Heart left ventricle (tissue), 16 donors: ENCODE data around the gene TFAP2B. TPM values are rescaled to one million over a fixed set of nuclear protein-coding genes. Genes with fewer than 3 reads are reported as not detected.
A peak's percentile ranks its signal among the peaks of the same experiment; 100 is the strongest.

Experiments
- ATAC-seq, 4 donors: fragments of 200-7000 bp; cut with Tn5 transposase; one replicate each; pipeline ENCODE4 v1.9.1; 2020 to 2022; ENCODE audit warnings: moderate library complexity in 4 of 4, mild to moderate bottlenecking in 3 of 4, moderate number of reproducible peaks in 1 of 4
- DNase-seq, 5 donors: peaks; one replicate each; pipeline ENCODE4 v3.0.0-alpha.2; 2020
- H3K27ac ChIP-seq, 12 donors: fragments of 200-600 bp; sonication (generic) in 4 of 12; one replicate each; pipeline versions ENCODE4 v1.5.0 to v1.8.0; 2016 to 2022; ENCODE audit warnings: mild to moderate bottlenecking in 2 of 12
- H3K27me3 ChIP-seq, 9 donors: fragments of 200-600 bp; sonication (generic) in 2 of 9; one replicate each; pipeline versions ENCODE4 v1.5.1 to v1.8.0; 2016 to 2022; ENCODE audit warnings: mild to moderate bottlenecking in 3 of 9
- H3K36me3 ChIP-seq, 9 donors: fragments of 200-600 bp; sonication (generic) in 2 of 9; one replicate each; pipeline versions ENCODE4 v1.5.0 to v1.8.0; 2018 to 2022; ENCODE audit warnings: mild to moderate bottlenecking in 2 of 9
- H3K4me1 ChIP-seq, 12 donors: fragments of 200-600 bp; sonication (generic) in 4 of 12; one replicate each; pipeline versions ENCODE4 v1.5.0 to v1.8.0; 2016 to 2022; ENCODE audit warnings: mild to moderate bottlenecking in 3 of 12
- H3K4me3 ChIP-seq, 12 donors: fragments of 200-600 bp; sonication (generic) in 4 of 12; one replicate each; pipeline versions ENCODE4 v1.5.0 to v1.8.0; 2017 to 2022; ENCODE audit warnings: mild to moderate bottlenecking in 9 of 12, moderate library complexity in 4 of 12
- H3K9me3 ChIP-seq, 12 donors: fragments of 200-600 bp; sonication (generic) in 4 of 12; one replicate each; pipeline versions ENCODE4 v1.5.0 to v1.8.0; 2016 to 2022; ENCODE audit warnings: mild to moderate bottlenecking in 1 of 12
- CTCF ChIP-seq, 12 donors: fragments of 200-600 bp; sonication (generic) in 4 of 12; IDR thresholded peaks; one replicate each; pipeline versions ENCODE4 v1.5.0 to v1.8.0; 2018 to 2022; ENCODE audit warnings: antibody characterized with exemption in 12 of 12, mild to moderate bottlenecking in 5 of 12
- POLR2A ChIP-seq, 2 donors: fragments of 450-650 bp; IDR thresholded peaks; one replicate each; pipeline ENCODE4 v1.6.1; 2017; ENCODE audit warnings: antibody characterized with exemption in 2 of 2, mild to moderate bottlenecking in 2 of 2, moderate library complexity in 2 of 2
- WGBS, 4 donors: extraction: QIAGEN DNeasy Blood & Tissue Kit in 2 of 4; methylation state at CpG; one replicate each; pipeline versions ENCODE4 v1.1.5 to v1.1.7; 2013 to 2018; 5-methylcytosine and 5-hydroxymethylcytosine counted together
- intact Hi-C, 10 donors: fragments of 100-400 bp; cut with DNase I; formaldehyde crosslinking; loops; one replicate each; pipeline versions ENCODE4 v1.11.1 to v1.14.2; 2022
- polyA plus RNA-seq, 2 donors: library from polyadenylated mRNA; stranded (reverse); fragments of 200-250 nt; gene quantifications; one replicate each; pipeline ENCODE4 v1.2.3, GENCODE V29; 2013
- total RNA-seq, 9 donors: library from RNA; depleted of rRNA in 2 of 9; stranded (reverse); fragments of >200 nt in 2 of 9; fragmentation: NEBNext Ultra II Directional in 3 of 9; extraction: Animal tissue kit (Norgen Biotek cat#: 25700) in 3 of 9; gene quantifications; one replicate each; pipeline versions ENCODE4 v1.1.0 to v1.2.4, GENCODE V29; 2016 to 2023
- donor health status: ischemic (EF 13 %, LVEDD 7.1; RV severe dilation, severe dysfunction).
- donor health status: healthy with polysubstance abuse.
- donor health status: DM: no; HTN: yes; CAD: no.
- donor health status: DM: no; HTN: no; CAD: no.
- donor health status: ischemic (EF 25% LVEDD 6.9; RV normal size, moderate dysfunction).
- donor health status: ischemic (EF 25% LVEDD 5.7; RV mildly dilated, moderate dysfunction).
- donor health status: healthy.
- donor health status: DM: yes; HTN: yes; CAD: no.
- donor health status: ischemic (EF 35%, LVEDD 5.7; RV mildly dilated, moderate dysfunction).
- donor health status: nonischemic (EF 11% LVEDD 7.7; RV severe dilation, severe dysfunction).
- donor health status: DM: yes; HTN: yes; CAD: no.
- donor health status: PGD.
- donor health status: ischemic (EF 29% LVEDD 5.4; RV normal size, mild dysfunction).
- donor health status: nonischemic (EF 23%, LVEDD 6.1; RV moderate dilation, normal function).

Gene TFAP2B
- total and polyA plus RNA-seq, 11 donors = not detected

DNA sequence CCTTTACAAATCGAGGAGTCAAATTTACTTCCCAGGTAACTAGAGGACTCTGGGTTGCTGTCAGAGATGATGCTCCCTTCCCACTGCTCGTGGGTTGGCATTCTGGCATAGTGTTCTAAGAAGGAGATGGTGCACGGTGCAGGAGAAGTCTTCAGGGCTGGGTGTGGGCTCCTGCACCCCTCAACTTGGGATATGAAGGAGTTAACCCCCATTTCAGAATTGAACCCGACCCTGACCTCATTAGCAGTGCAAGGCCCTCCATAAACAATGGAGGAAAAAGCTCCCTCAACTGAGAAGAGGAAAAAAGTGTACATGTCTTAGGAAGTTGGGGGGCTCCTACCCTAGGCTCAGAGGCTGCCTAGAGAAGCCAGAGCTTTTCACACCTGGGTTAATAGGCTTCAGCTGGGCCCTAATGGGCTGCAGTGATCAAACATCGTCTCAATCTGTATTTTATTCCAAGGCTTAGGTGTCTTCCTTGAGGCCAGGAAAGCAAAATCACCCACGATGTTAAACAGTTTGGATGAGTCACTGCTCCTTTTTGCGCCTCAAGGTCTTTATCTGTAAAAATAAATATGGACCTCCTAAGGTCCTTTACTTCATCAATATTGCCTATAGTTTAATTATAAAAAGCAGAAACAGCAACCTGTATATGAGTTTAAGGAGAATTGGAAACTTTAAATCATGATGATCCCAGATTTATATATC lies 29.4 kb downstream of the TFAP2B start:
- WGBS, 4 donors = 3 to 7% (median 5%) methylated on average over 7 of the region's 7 CpGs
- peaks cover 30 to 99% (median 91%) of the 10 kb centered on the region in 9 donors for H3K27me3 ChIP-seq
- TF ChIP-seq POLR2A (IDR thresholded peaks at IDR 0.05) (no peak), CTCF (IDR thresholded peaks at IDR 0.05) (no peak)
- no peak for ATAC-seq
- no peaks in the 10 kb centered on the region for H3K36me3 ChIP-seq
- no peaks in the 10 kb centered on the region for H3K9me3 ChIP-seq
- no peak overlapping the region for H3K27ac ChIP-seq
- no peak overlapping the region for H3K4me3 ChIP-seq
- DNase-seq = no peak
- H3K4me1 ChIP-seq = peaks cover 0 to 10% (median 0%) of the 10 kb centered on the region in 12 donors
- intact Hi-C loops = no loop called here

DNA sequence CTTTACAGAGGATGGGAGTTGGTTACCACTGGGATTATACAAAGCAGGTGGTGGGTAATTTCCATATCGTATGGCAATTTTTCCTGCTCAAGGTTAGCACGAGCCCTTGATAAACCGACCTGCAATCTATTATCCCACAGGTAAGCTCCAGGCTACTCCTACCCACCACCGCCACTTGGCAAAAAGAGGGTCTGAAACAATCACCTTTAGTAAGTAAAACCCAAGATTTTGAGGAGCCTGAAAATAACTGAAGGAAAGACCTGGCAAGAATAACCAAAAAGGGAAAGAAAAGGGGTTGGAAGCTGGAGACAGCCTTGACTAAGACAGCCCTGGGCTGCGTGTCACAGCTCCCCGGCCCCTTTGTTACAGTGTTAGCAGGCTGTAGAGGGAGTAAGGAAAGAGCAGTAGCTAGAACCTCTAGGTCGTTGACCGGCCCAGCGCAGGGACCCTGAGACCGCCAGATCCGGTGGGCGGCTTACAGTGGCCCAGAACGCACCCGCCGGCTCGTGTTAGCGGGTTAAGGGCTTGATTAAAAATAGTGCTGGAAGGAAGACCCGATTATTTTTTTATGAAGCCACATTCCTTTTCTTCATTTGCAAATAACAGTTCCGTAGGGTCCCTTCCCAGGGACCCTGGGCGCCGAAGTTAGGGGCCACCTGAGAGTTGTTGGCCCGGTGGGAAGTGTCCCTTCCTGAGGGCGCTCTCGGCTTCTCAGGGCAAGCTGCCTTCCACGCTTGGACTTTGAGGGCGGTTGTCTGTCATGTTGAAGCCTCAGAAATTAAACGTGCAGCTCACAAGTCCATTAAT lies 30.5 kb downstream of the TFAP2B start:
- H3K27ac ChIP-seq = no peak overlapping the region
- intact Hi-C loops = no loop called here
- WGBS, 4 donors = 1 to 3% (median 2%) methylated on average over 27 of the region's 27 CpGs
- H3K4me3 ChIP-seq = no peak overlapping the region
- H3K27me3 ChIP-seq = peaks cover 24 to 98% (median 82%) of the 10 kb centered on the region in 9 donors
- ATAC-seq = no peak
- H3K36me3 ChIP-seq = no peaks in the 10 kb centered on the region
- peaks cover 0 to 9% (median 0%) of the 10 kb centered on the region in 12 donors for H3K4me1 ChIP-seq
- DNase-seq = no peak
- H3K9me3 ChIP-seq = no peaks in the 10 kb centered on the region
- TF ChIP-seq CTCF (IDR thresholded peaks at IDR 0.05) (no peak), POLR2A (IDR thresholded peaks at IDR 0.05) (no peak)

- Histone ChIP-seq H3K9me3 (no peaks in the 10 kb centered on the region), H3K27ac (no peak overlapping the region), H3K4me3 (peak overlapping the region in 4 of 12 donors; percentile 2 to 21 (median 10)), H3K36me3 (no peaks in the 10 kb centered on the region), H3K4me1 (peaks cover 0 to 9% (median 0%) of the 10 kb centered on the region in 12 donors), H3K27me3 (peaks cover 21 to 92% (median 76%) of the 10 kb centered on the region in 9 donors)
- DNase-seq (no peak), ATAC-seq (no peak)
- intact Hi-C loops = no loop called here
- 2% methylated on average over 22 of the region's 22 CpGs for WGBS, 4 donors
- no peak for TF ChIP-seq CTCF (IDR thresholded peaks at IDR 0.05)
- no peak for TF ChIP-seq POLR2A (IDR thresholded peaks at IDR 0.05)
Measured at GRCh38 chr6:50849796-50850180, 31.1 kb downstream of the TFAP2B start.
